ENCODE results near the gene ZMYM5.
"Not testable (repeated sequence)": the region's sequence is repeated elsewhere in the genome, so short reads cannot be mapped to it uniquely, and the experiment has no call there.

Gene ZMYM5

GRCh38 chr13:19810996-19811881 lies 52.2 kb downstream of the ZMYM5 start:
- H3K9ac ChIP-seq (ENCODE audit: insufficient read length): no peak overlapping the region
- H3K27ac ChIP-seq: no peak overlapping the region
- TF ChIP-seq POLR2AphosphoS5 (IDR thresholded peaks at IDR 0.05; ENCODE audit: borderline replicate concordance, low read depth, low read length) (no peak), EZH2 (IDR thresholded peaks at IDR 0.05) (no peak), FOXP2 (optimal IDR thresholded peaks at IDR 0.05; ENCODE audit: control extremely low read depth, extremely low read length, insufficient read depth) (no peak)
- H3K4me3 ChIP-seq: no peak overlapping the region
- no peak for DNase-seq (ENCODE audit: low read depth, low spot score)
- H3K36me3 ChIP-seq (ENCODE audit: insufficient read depth, low read length): no peaks in the 10 kb centered on the region
- no peaks in the 10 kb centered on the region for H3K9me3 ChIP-seq (ENCODE audit: low read depth, low read length)

- Histone ChIP-seq H3K27ac (no peak overlapping the region), H3K36me3 (ENCODE audit: insufficient read depth, low read length) (no peaks in the 10 kb centered on the region), H3K9ac (ENCODE audit: insufficient read length) (no peak overlapping the region), H3K9me3 (ENCODE audit: low read depth, low read length) (no peaks in the 10 kb centered on the region), H3K4me3 (no peak overlapping the region)
- DNase-seq (ENCODE audit: low read depth, low spot score): no peak
- TF ChIP-seq EZH2 (IDR thresholded peaks at IDR 0.05) (no peak), FOXP2 (optimal IDR thresholded peaks at IDR 0.05; ENCODE audit: control extremely low read depth, extremely low read length, insufficient read depth) (no peak), POLR2AphosphoS5 (IDR thresholded peaks at IDR 0.05; ENCODE audit: borderline replicate concordance, low read depth, low read length) (no peak)
These were observed 53.3 kb downstream of the ZMYM5 start for GRCh38 chr13:19810151-19810550.

GRCh38 chr13:19805765-19806164 lies 57.7 kb downstream of the ZMYM5 start:
- DNase-seq (ENCODE audit: low read depth, low spot score): no peak

GRCh38 chr13:19795956-19796355 lies 67.5 kb downstream of the ZMYM5 start:
- H3K27ac ChIP-seq: no peak overlapping the region
- TF ChIP-seq POLR2AphosphoS5 (IDR thresholded peaks at IDR 0.05; ENCODE audit: borderline replicate concordance, low read depth, low read length): no peak
- TF ChIP-seq FOXP2 (optimal IDR thresholded peaks at IDR 0.05; ENCODE audit: control extremely low read depth, extremely low read length, insufficient read depth): no peak
- TF ChIP-seq EZH2 (IDR thresholded peaks at IDR 0.05): no peak

More at GRCh38 chr13:19805765-19806164, 57.7 kb downstream of the ZMYM5 start:
- Histone ChIP-seq H3K4me3 (no peak overlapping the region), H3K9me3 (ENCODE audit: low read depth, low read length) (no peaks in the 10 kb centered on the region), H3K27ac (no peak overlapping the region), H3K9ac (ENCODE audit: insufficient read length) (no peak overlapping the region), H3K36me3 (ENCODE audit: insufficient read depth, low read length) (no peaks in the 10 kb centered on the region)
- no peak for TF ChIP-seq EZH2 (IDR thresholded peaks at IDR 0.05)
- no peak for TF ChIP-seq POLR2AphosphoS5 (IDR thresholded peaks at IDR 0.05; ENCODE audit: borderline replicate concordance, low read depth, low read length)
- TF ChIP-seq FOXP2 (optimal IDR thresholded peaks at IDR 0.05; ENCODE audit: control extremely low read depth, extremely low read length, insufficient read depth): no peak

GRCh38 chr13:19794631-19795030 lies 68.8 kb downstream of the ZMYM5 start:
- no peaks in the 10 kb centered on the region for H3K9me3 ChIP-seq (ENCODE audit: low read depth, low read length)
- no peak overlapping the region for H3K9ac ChIP-seq (ENCODE audit: insufficient read length)
- no peak for DNase-seq (ENCODE audit: low read depth, low spot score)
- no peak overlapping the region for H3K4me3 ChIP-seq
- H3K36me3 ChIP-seq (ENCODE audit: insufficient read depth, low read length): no peaks in the 10 kb centered on the region
- H3K27ac ChIP-seq: no peak overlapping the region
- no peak for TF ChIP-seq FOXP2 (optimal IDR thresholded peaks at IDR 0.05; ENCODE audit: control extremely low read depth, extremely low read length, insufficient read depth)
- no peak for TF ChIP-seq POLR2AphosphoS5 (IDR thresholded peaks at IDR 0.05; ENCODE audit: borderline replicate concordance, low read depth, low read length)
- TF ChIP-seq EZH2 (IDR thresholded peaks at IDR 0.05): no peak

More at GRCh38 chr13:19795956-19796355, 67.5 kb downstream of the ZMYM5 start:
- no peak overlapping the region for H3K4me3 ChIP-seq
- no peaks in the 10 kb centered on the region for H3K36me3 ChIP-seq (ENCODE audit: insufficient read depth, low read length)
- no peak for DNase-seq (ENCODE audit: low read depth, low spot score)
- no peak overlapping the region for H3K9ac ChIP-seq (ENCODE audit: insufficient read length)
- H3K9me3 ChIP-seq (ENCODE audit: low read depth, low read length): no peaks in the 10 kb centered on the region

GRCh38 chr13:19791953-19792537 lies 71.4 kb downstream of the ZMYM5 start:
- Histone ChIP-seq H3K9me3 (ENCODE audit: low read depth, low read length) (no peaks in the 10 kb centered on the region), H3K36me3 (ENCODE audit: insufficient read depth, low read length) (no peaks in the 10 kb centered on the region), H3K27ac (no peak overlapping the region), H3K4me3 (no peak overlapping the region), H3K9ac (ENCODE audit: insufficient read length) (no peak overlapping the region)
- no peak for DNase-seq (ENCODE audit: low read depth, low spot score)
- TF ChIP-seq POLR2AphosphoS5 (IDR thresholded peaks at IDR 0.05; ENCODE audit: borderline replicate concordance, low read depth, low read length): no peak
- no peak for TF ChIP-seq FOXP2 (optimal IDR thresholded peaks at IDR 0.05; ENCODE audit: control extremely low read depth, extremely low read length, insufficient read depth)
- TF ChIP-seq EZH2 (IDR thresholded peaks at IDR 0.05): no peak

GRCh38 chr13:19782727-19783682 lies 80.4 kb downstream of the ZMYM5 start, which contains the start of gene PSPC1:
TSS of gene PSPC1 (minus strand) at chr13:19782945. CDS start at chr13:19782757, 188 bp downstream.
- not testable (repeated sequence) for H3K9me3 ChIP-seq (ENCODE audit: low read depth, low read length); H3K36me3 ChIP-seq (ENCODE audit: insufficient read depth, low read length)
- DNase-seq (ENCODE audit: low read depth, low spot score): peak; percentile 67
- peak; percentile 96 for TF ChIP-seq POLR2AphosphoS5 (IDR thresholded peaks at IDR 0.05; ENCODE audit: borderline replicate concordance, low read depth, low read length)
- H3K27ac ChIP-seq: peak within 1 kb of the TSS; percentile 89
- H3K4me3 ChIP-seq: peak within 1 kb of the TSS; percentile 83
- H3K9ac ChIP-seq (ENCODE audit: insufficient read length): peak within 1 kb of the TSS; percentile 96

Data from SK-N-MC (cell line).